Metanephros (tissue), 2 donors: ENCODE data around the gene LUZP1. TPM values are rescaled to one million over a fixed set of nuclear protein-coding genes. Genes with fewer than 3 reads are reported as not detected.

Source experiments
- small RNA-seq: library from RNA; depleted of rRNA; stranded (forward); fragments of <200 nt; gene quantifications from one replicate; pipeline ENCODE3, GENCODE V24; 2014; ENCODE audit warnings: low replicate concordance
- total RNA-seq: library from RNA; depleted of rRNA; stranded (reverse); fragments of >200 nt; gene quantifications from one replicate; pipeline ENCODE4 v1.2.3, GENCODE V29; 2014

Gene LUZP1
- total RNA-seq, result 24.3 TPM

DNA sequence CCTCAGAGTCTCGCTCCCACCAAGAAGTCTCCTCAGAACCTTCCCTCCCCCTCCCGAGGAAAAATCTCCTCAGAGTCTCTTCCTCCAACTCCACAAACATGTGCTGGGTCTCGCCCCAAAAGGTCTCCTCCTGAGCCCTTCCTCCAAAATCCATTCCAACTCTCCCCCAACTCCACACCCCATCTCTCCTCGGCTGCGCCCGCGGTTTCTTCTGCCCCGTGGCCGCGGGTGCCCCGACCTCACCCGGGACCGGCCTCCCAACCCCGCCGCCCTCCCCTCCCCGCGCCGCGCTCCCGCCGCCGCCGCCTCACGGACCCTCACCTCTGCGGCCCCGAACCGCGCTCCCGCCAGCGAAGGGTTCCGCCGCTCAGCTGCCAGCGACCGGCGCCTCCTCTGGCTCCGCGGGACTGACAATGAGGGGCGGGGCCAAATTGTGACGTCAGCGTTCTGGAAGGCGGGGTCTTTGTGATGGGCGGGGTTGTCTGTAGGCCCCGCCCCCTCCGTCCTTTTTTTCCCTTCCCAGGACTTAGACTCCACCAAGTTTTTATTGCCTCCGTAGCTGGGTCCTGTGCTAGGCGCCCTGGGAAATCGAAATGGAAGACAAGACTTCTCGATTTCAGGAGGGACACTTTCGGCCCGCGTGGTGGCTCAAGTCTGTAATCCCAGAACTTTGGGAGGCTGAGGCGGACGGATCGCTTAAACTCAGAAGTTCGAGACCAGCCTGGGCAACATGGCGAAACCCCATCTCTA, at the start of gene LUZP1:
TSS of gene LUZP1 (minus strand) at position 412 of the 750 bp plus-strand sequence.

DNA sequence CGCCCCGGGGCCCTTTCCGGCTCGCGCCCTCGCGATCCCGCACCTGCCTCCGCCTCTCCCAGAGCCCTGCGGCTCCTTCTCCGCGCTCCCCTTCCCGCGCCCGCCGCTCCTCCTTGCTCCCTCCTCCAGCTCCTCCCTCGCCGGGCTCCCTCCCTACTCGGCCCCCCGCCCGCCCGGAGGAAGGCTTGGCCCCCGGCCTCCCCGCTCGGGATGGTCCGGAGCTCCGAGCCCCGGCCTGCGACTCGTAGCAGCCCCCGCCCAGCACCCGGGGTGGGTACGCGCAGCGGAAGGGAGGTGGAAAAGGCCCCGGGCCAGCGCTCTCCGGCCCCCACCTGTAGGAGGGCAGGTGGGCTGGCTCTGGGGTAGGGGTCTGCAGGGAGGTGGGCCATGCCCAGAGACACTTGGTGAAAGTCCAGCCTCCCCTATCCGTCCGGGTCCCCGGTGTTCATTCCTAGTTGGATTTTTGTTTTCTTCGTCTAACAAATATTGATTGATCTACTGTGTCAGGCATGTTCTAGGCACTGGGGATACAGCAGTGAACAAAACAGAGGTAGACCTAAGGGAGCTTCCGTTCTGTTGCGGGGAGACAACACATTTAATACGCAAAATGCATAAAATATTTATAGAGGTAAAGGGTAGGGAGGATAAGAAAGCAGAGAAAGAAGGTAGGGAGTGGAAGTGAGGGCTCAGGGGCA, 48.9 kb upstream of the LUZP1 start, which contains the start of gene HTR1D:
TSS of gene HTR1D (minus strand) at position 82 of the 695 bp plus-strand sequence. CDS start 23,283 bp downstream, outside the sequence.

Small RNAs within 50 kb of the gene (small RNA-seq; reads per million reads assigned to genes)
- gene MIR3115 (not detected), gene MIR4419A (not detected), gene RNU6-135P (not detected), gene RNU6-514P (not detected)

Other genes starting within 250 kb of the LUZP1 start
- not detected for gene LACTBL1, start 196.0 kb downstream of the LUZP1 start, total RNA-seq
- not detected for gene TEX46, start 153.0 kb downstream of the LUZP1 start, total RNA-seq
- gene KDM1A, start 149.4 kb downstream of the LUZP1 start, total RNA-seq, result 114 TPM
- 0.12 TPM for gene HTR1D, start 48.6 kb upstream of the LUZP1 start, total RNA-seq
- gene HNRNPR, start 175.4 kb upstream of the LUZP1 start, total RNA-seq, result 111 TPM
- gene ZNF436, start 201.0 kb upstream of the LUZP1 start, total RNA-seq, result 28.6 TPM